Measurements from ENCODE around the gene MYO7B.

DNA sequence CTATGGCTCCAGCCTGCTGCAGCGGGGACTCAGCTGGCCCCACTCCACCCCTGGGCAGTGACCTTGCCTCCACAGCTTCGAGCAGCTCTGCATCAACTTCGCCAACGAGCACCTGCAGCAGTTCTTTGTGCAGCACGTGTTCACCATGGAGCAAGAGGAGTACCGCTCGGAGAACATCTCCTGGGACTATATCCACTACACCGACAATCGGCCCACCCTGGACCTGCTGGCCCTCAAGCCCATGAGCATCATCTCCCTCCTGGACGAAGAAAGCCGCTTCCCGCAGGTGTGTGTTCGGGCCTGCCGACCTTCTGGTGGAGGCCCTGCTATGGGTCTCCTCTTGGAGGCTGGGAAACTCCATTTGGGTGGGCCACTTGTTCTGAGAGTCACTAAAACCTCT, 48.6 kb downstream of the MYO7B start:
- TF ChIP-seq, protein P1, sequence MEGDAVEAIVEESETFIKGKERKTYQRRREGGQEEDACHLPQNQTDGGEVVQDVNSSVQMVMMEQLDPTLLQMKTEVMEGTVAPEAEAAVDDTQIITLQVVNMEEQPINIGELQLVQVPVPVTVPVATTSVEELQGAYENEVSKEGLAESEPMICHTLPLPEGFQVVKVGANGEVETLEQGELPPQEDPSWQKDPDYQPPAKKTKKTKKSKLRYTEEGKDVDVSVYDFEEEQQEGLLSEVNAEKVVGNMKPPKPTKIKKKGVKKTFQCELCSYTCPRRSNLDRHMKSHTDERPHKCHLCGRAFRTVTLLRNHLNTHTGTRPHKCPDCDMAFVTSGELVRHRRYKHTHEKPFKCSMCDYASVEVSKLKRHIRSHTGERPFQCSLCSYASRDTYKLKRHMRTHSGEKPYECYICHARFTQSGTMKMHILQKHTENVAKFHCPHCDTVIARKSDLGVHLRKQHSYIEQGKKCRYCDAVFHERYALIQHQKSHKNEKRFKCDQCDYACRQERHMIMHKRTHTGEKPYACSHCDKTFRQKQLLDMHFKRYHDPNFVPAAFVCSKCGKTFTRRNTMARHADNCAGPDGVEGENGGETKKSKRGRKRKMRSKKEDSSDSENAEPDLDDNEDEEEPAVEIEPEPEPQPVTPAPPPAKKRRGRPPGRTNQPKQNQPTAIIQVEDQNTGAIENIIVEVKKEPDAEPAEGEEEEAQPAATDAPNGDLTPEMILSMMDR (IDR thresholded peaks at IDR 0.05) = no peak
- TF ChIP-seq POLR2A (IDR thresholded peaks at IDR 0.05) = no peak

Data from uterus (tissue), 2 donors.